GM19468 (cell line): ENCODE measurements around the gene CAPZB.
"Not testable (repeated sequence)": the region's sequence is repeated elsewhere in the genome, so short reads cannot be mapped to it uniquely, and the experiment has no call there.

ENCODE experiments used
- ATAC-seq: cut with Tn5 transposase; IDR thresholded peaks from one replicate; pipeline ENCODE4 v1.9.1; 2021; ENCODE audit warnings: mild to moderate bottlenecking, moderate library complexity, moderate number of reproducible peaks; ENCODE audit not compliant: unreplicated experiment; ENCODE audit errors: extremely low read depth

CAPZB gene

GRCh38 chr1:19485362-19486187, at the start of gene CAPZB:
Gene CAPZB (minus strand): TSS chr1:19485539. CDS start chr1:19485438, 101 bp downstream.
- peak; percentile 60 for ATAC-seq

- ATAC-seq = no peak
Measured at GRCh38 chr1:19534281-19534680, 48.9 kb upstream of the CAPZB start.

GRCh38 chr1:19533626-19534025, 48.3 kb upstream of the CAPZB start:
- no peak for ATAC-seq

- ATAC-seq = no peak
Measured at GRCh38 chr1:19532519-19532918, 47.2 kb upstream of the CAPZB start.

- ATAC-seq = no peak
Measured at GRCh38 chr1:19529664-19530063, 44.3 kb upstream of the CAPZB start.

GRCh38 chr1:19528438-19528837, 43.1 kb upstream of the CAPZB start:
- no peak for ATAC-seq

GRCh38 chr1:19525607-19526545, 40.5 kb upstream of the CAPZB start:
- no peak for ATAC-seq

- ATAC-seq = no peak
Measured at GRCh38 chr1:19524791-19525190, 39.5 kb upstream of the CAPZB start.

GRCh38 chr1:19522570-19522969, 37.2 kb upstream of the CAPZB start:
- not testable (repeated sequence) for ATAC-seq

GRCh38 chr1:19521411-19521810, 36.1 kb upstream of the CAPZB start:
- no peak for ATAC-seq

GRCh38 chr1:19517017-19517416, 31.7 kb upstream of the CAPZB start:
- ATAC-seq = no peak

- no peak for ATAC-seq
Measured at GRCh38 chr1:19515201-19515600, 29.9 kb upstream of the CAPZB start.

GRCh38 chr1:19514391-19514831, 29.1 kb upstream of the CAPZB start:
- no peak for ATAC-seq

- no peak for ATAC-seq
Measured at GRCh38 chr1:19512545-19512944, 27.2 kb upstream of the CAPZB start.

GRCh38 chr1:19511116-19511515, 25.8 kb upstream of the CAPZB start:
- no peak for ATAC-seq

- ATAC-seq = not testable (repeated sequence)
Measured at GRCh38 chr1:19509647-19510046, 24.3 kb upstream of the CAPZB start.

GRCh38 chr1:19507516-19507915, 22.2 kb upstream of the CAPZB start:
- no peak for ATAC-seq

- ATAC-seq = no peak
Measured at GRCh38 chr1:19505693-19506457, 20.5 kb upstream of the CAPZB start.

GRCh38 chr1:19504796-19505692, 19.7 kb upstream of the CAPZB start:
- no peak for ATAC-seq
